Measurements from ENCODE around the gene TNK1. TPM values are rescaled to one million over a fixed set of nuclear protein-coding genes. Genes with fewer than 3 reads are reported as not detected.

TNK1 gene
- total RNA-seq, 1 experiment from 2014 or later, result 6.1 TPM

DNA sequence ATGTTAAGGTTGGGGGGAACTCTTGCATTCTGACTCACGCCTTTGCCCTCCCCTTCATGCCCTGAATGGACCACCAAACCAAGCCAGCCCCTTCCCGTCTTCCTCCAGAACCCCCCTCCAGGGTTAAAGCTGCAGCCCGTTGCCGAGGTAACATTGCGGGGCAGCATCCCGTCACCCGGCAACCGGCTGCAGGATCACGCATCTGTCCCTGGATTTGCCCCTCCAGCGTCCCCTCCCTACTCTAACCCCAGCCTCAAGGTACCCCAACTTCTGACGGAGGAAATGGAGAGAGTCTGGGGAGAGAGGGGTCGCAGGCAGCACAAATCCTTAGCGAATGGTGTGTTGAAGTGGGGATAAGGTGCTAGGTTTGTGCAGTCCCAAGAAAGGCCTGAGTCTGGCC is 26.2 kb downstream of the TNK1 start:
- Mint-ChIP-seq H3K27ac (ENCODE audit: unreplicated experiment) (no peak overlapping the region), H3K36me3 (ENCODE audit: insufficient read depth, unreplicated experiment) (peaks cover 6% of the 10 kb centered on the region), H3K27me3 (ENCODE audit: insufficient read depth, unreplicated experiment) (no peaks in the 10 kb centered on the region), H3K9me3 (ENCODE audit: unreplicated experiment) (no peaks in the 10 kb centered on the region), H3K4me1 (ENCODE audit: low read depth, unreplicated experiment) (peaks cover 8% of the 10 kb centered on the region), H3K4me3 (ENCODE audit: unreplicated experiment) (peak overlapping the region; percentile 29)
- Histone ChIP-seq H3K4me3 (ENCODE audit: low read depth, low read length) (no peak overlapping the region), H3K9me3 (no peaks in the 10 kb centered on the region), H3K36me3 (ENCODE audit: control insufficient read depth, insufficient read depth, low read length) (no peaks in the 10 kb centered on the region), H3K27me3 (replicated peaks; ENCODE audit: control insufficient read depth, insufficient read depth, low read length) (no peaks in the 10 kb centered on the region), H3K4me1 (no peaks in the 10 kb centered on the region)
- DNase-seq, result no peak
- POLR2A ChIA-PET, result interaction anchor here (0.5 kb wide), 1 partner anchor 8 kb away, joined by 5 read pairs; no protein-coding TSS in a partner anchor
- CTCF ChIA-PET, result interaction anchor here (0.6 kb wide), 1 partner anchor 29 kb away, joined by 3 read pairs; no protein-coding TSS in a partner anchor
- BruUV-seq (replicated peaks), result no TSS peak
- TF ChIP-seq CTCF (IDR thresholded peaks at IDR 0.05; ENCODE audit: insufficient read depth in 1 of 2, low read depth in 1 of 2, low read length in 1 of 2, severe bottlenecking in 1 of 2, unreplicated experiment in 1 of 2), result no peak
- intact Hi-C loops (cut with micrococcal nuclease; ENCODE audit: unreplicated experiment), result no loop called here

DNA sequence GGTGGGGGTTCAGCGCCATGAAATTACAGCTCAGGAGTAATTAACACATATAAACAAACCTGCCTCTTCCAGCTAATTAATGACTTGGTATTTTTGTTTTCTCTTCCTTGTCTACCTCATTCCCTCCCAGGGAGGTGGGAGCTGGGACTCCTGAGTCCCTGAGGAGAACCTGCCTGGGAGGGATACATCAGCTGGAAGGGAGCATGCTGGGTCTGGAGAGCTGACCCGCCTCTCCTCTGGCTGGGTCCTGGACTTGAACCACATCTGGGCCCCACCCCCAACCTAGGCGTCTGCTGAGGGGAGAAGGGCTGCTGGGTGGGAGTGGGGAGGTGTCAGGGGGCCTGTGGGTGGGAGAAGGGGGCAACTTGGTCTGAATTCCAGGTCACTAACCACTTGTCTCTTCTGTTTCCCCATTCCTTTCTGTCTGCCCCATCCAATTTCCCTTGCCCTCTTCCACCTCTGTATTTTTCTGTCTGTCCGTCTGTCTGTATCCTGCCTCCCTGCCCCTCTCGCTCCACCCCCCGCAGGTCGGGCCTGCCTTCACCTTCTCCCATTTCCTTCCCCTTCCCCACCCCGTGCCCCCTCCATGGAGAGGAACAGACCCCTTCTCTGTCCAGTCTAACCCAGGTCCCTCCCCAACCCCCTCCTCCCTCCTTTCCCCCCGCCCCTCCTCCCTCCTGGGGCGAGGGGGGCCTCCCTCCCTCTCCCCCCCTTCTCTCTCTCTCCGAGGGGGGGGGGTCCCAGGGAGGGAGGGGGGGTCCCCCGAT is 26.8 kb downstream of the TNK1 start, which contains the start of gene NLGN2:
NLGN2 (plus strand) TSS at position 361 of the 767 bp plus-strand sequence. CDS start 411 bp downstream, outside the sequence.
- intact Hi-C loops (cut with micrococcal nuclease; ENCODE audit: unreplicated experiment), result no loop called here
- Histone ChIP-seq H3K27me3 (replicated peaks; ENCODE audit: control insufficient read depth, insufficient read depth, low read length) (no peaks in the 10 kb centered on the region), H3K4me3 (ENCODE audit: low read depth, low read length) (no peak within 1 kb of the TSS), H3K4me1 (no peaks in the 10 kb centered on the region), H3K9me3 (no peaks in the 10 kb centered on the region), H3K36me3 (ENCODE audit: control insufficient read depth, insufficient read depth, low read length) (no peaks in the 10 kb centered on the region)
- Mint-ChIP-seq H3K9me3 (ENCODE audit: unreplicated experiment) (no peaks in the 10 kb centered on the region), H3K4me1 (ENCODE audit: low read depth, unreplicated experiment) (peaks cover 8% of the 10 kb centered on the region), H3K4me3 (ENCODE audit: unreplicated experiment) (peak within 1 kb of the TSS; percentile 29), H3K36me3 (ENCODE audit: insufficient read depth, unreplicated experiment) (peaks cover 6% of the 10 kb centered on the region), H3K27me3 (ENCODE audit: insufficient read depth, unreplicated experiment) (no peaks in the 10 kb centered on the region), H3K27ac (ENCODE audit: unreplicated experiment) (no peak within 1 kb of the TSS)
- no TSS peak for BruUV-seq (replicated peaks)
- CTCF ChIA-PET, result interaction anchor here (0.6 kb wide), 1 partner anchor 29 kb away, joined by 3 read pairs; no protein-coding TSS in a partner anchor
- no peak for TF ChIP-seq CTCF (IDR thresholded peaks at IDR 0.05; ENCODE audit: insufficient read depth in 1 of 2, low read depth in 1 of 2, low read length in 1 of 2, severe bottlenecking in 1 of 2, unreplicated experiment in 1 of 2)
- no peak for DNase-seq
- POLR2A ChIA-PET, result interaction anchor here (0.5 kb wide), 1 partner anchor 9 kb away, joined by 5 read pairs; no protein-coding TSS in a partner anchor

GRCh38 chr17:7408252-7408727 is 27.4 kb downstream of the TNK1 start:
- TF ChIP-seq CTCF (IDR thresholded peaks at IDR 0.05; ENCODE audit: insufficient read depth in 1 of 2, low read depth in 1 of 2, low read length in 1 of 2, severe bottlenecking in 1 of 2, unreplicated experiment in 1 of 2), result no peak
- no TSS peak for BruUV-seq (replicated peaks)
- DNase-seq, result no peak
- H3K27me3 Mint-ChIP-seq (ENCODE audit: insufficient read depth, unreplicated experiment), result no peaks in the 10 kb centered on the region
- Histone ChIP-seq H3K9me3 (no peaks in the 10 kb centered on the region), H3K27me3 (replicated peaks; ENCODE audit: control insufficient read depth, insufficient read depth, low read length) (no peaks in the 10 kb centered on the region), H3K36me3 (ENCODE audit: control insufficient read depth, insufficient read depth, low read length) (no peaks in the 10 kb centered on the region), H3K4me3 (ENCODE audit: low read depth, low read length) (no peak overlapping the region), H3K4me1 (no peaks in the 10 kb centered on the region)
- H3K9me3 Mint-ChIP-seq (ENCODE audit: unreplicated experiment), result no peaks in the 10 kb centered on the region
- peaks cover 8% of the 10 kb centered on the region for H3K4me1 Mint-ChIP-seq (ENCODE audit: low read depth, unreplicated experiment)
- no peak overlapping the region for H3K27ac Mint-ChIP-seq (ENCODE audit: unreplicated experiment)
- ChIA-PET CTCF (no interaction called here), POLR2A (no interaction called here)
- no peak overlapping the region for H3K4me3 Mint-ChIP-seq (ENCODE audit: unreplicated experiment)
- intact Hi-C loops (cut with micrococcal nuclease; ENCODE audit: unreplicated experiment), result no loop called here
- peaks cover 6% of the 10 kb centered on the region for H3K36me3 Mint-ChIP-seq (ENCODE audit: insufficient read depth, unreplicated experiment)

All from Caco-2 (cell line).